NCI-H774 (cell line): Measurements from ENCODE around the gene IGLL5.

ENCODE experiments used
- DNase-seq: peaks from one replicate; lab custom pipeline; 2025; lab: John Stamatoyannopoulos, UW

Gene IGLL5

GRCh38 chr22:22938672-22939587, 51.3 kb downstream of the IGLL5 start:
- no peak for DNase-seq

GRCh38 chr22:22939588-22940368, 52.2 kb downstream of the IGLL5 start:
- DNase-seq = no peak

- no peak for DNase-seq
These were observed 53.5 kb downstream of the IGLL5 start for GRCh38 chr22:22940961-22941605.

- DNase-seq = no peak
These were observed 54.4 kb downstream of the IGLL5 start for GRCh38 chr22:22941831-22942510.

- peak; percentile 18 for DNase-seq
These were observed 55.1 kb downstream of the IGLL5 start for GRCh38 chr22:22942511-22943329.

GRCh38 chr22:22943521-22944267, 56.1 kb downstream of the IGLL5 start:
- DNase-seq = no peak

GRCh38 chr22:22944268-22944985, 56.8 kb downstream of the IGLL5 start:
- no peak for DNase-seq

- DNase-seq = no peak
These were observed 57.6 kb downstream of the IGLL5 start for GRCh38 chr22:22945195-22945594.
